Small intestine (tissue), 7 donors: ENCODE data around the gene FAM156B. TPM values are rescaled to one million over a fixed set of nuclear protein-coding genes. Genes with fewer than 3 reads are reported as not detected.
"Not testable (repeated sequence)": the region's sequence is repeated elsewhere in the genome, so short reads cannot be mapped to it uniquely, and the experiment has no call there.

Experiments
- DNase-seq, 2 donors: peaks; one replicate each; pipeline versions ENCODE4 v3.0.0 to v3.0.0-alpha.2; 2013
- FAIRE-seq: peaks from 2 replicates; lab custom pipeline; 2012; peaks lifted over from hg19 to GRCh38; lab: Jason Lieb, UNC
- H3K27ac ChIP-seq, 3 donors: one replicate each; pipeline ENCODE4 v1.5.1; 2013; ENCODE audit warnings: low read length in 2 of 3, mild to moderate bottlenecking in 2 of 3, control low read depth in 1 of 3, inconsistent platforms in 1 of 3, low read depth in 1 of 3, moderate library complexity in 1 of 3
- H3K27me3 ChIP-seq, 3 donors: one replicate each; pipeline ENCODE4 v1.6.1; 2013; ENCODE audit warnings: low read length in 3 of 3, inconsistent platforms in 1 of 3; ENCODE audit not compliant: control insufficient read depth in 3 of 3, insufficient read depth in 3 of 3
- H3K36me3 ChIP-seq, 3 donors: one replicate each; pipeline ENCODE4 v1.6.1; 2013; ENCODE audit warnings: low read length in 3 of 3, inconsistent platforms in 1 of 3, low read depth in 1 of 3, mild to moderate bottlenecking in 1 of 3, moderate library complexity in 1 of 3; ENCODE audit not compliant: control insufficient read depth in 3 of 3, insufficient read depth in 2 of 3
- H3K4me1 ChIP-seq, 3 donors: one replicate each; pipeline ENCODE4 v1.6.1; 2013; ENCODE audit warnings: low read length in 2 of 3, inconsistent platforms in 1 of 3, low read depth in 1 of 3, mild to moderate bottlenecking in 1 of 3, moderate library complexity in 1 of 3; ENCODE audit not compliant: control insufficient read depth in 3 of 3, insufficient read depth in 2 of 3
- H3K4me3 ChIP-seq, 3 donors: one replicate each; pipeline ENCODE4 v1.5.1; 2013; ENCODE audit warnings: low read length in 3 of 3, control low read depth in 1 of 3, inconsistent platforms in 1 of 3, low read depth in 1 of 3, mild to moderate bottlenecking in 1 of 3, moderate library complexity in 1 of 3
- H3K9me3 ChIP-seq, 2 donors: one replicate each; pipeline ENCODE4 v1.6.1; 2013; ENCODE audit warnings: low read depth in 1 of 2, low read length in 1 of 2; ENCODE audit not compliant: control insufficient read depth in 2 of 2, insufficient read depth in 1 of 2
- WGBS, 3 donors: extraction: QIAGEN DNeasy Blood & Tissue Kit; methylation state at CpG; one replicate each; pipeline ENCODE4 v1.1.7; 2013; 5-methylcytosine and 5-hydroxymethylcytosine counted together
- polyA plus RNA-seq, 4 donors: library from polyadenylated mRNA; stranded (reverse) in 3 of 4; unstranded in 1 of 4; fragments of 200-250 nt in 3 of 4; fragments of 120-200 nt in 1 of 4; gene quantifications; one replicate each; pipeline versions ENCODE4 v1.2.1 to v1.2.3, GENCODE V29; 2013
- donor health status: healthy with polysubstance abuse.
- donor health status: control.
- donor health status: control.
- donor health status: Bipolar disorder and iron deficiency.
- donor health status: healthy.

The FAM156B gene
- polyA plus RNA-seq, 4 donors = 11.3 to 59.9 (median 33.2) TPM

- DNase-seq, H3K27me3 ChIP-seq, H3K4me1 ChIP-seq, H3K27ac ChIP-seq, H3K36me3 ChIP-seq, H3K4me3 ChIP-seq, FAIRE-seq, H3K9me3 ChIP-seq: not testable (repeated sequence)
- no CpG with 5 or more reads among the region's 10 CpGs for WGBS, 3 donors
Observed at GRCh38 chrX:52949884-52950283, 52.8 kb downstream of the FAM156B start.

Other genes starting within 250 kb of the FAM156B start
- gene SSX7, start 242.4 kb upstream of the FAM156B start, polyA plus RNA-seq = not detected
- gene SSX2, start 190.2 kb upstream of the FAM156B start, polyA plus RNA-seq = not detected
- not detected for gene SSX2B, start 146.1 kb upstream of the FAM156B start, polyA plus RNA-seq
- not detected for gene SPANXN5, start 99.9 kb upstream of the FAM156B start, polyA plus RNA-seq
- not detected for gene XAGE5, start 86.0 kb upstream of the FAM156B start, polyA plus RNA-seq
- not detected for gene XAGE3, start 29.2 kb upstream of the FAM156B start, polyA plus RNA-seq
- gene FAM156A, start 61.2 kb downstream of the FAM156B start, polyA plus RNA-seq = 10 to 100 TPM; 10.8 to 29.9 (median 15.4) TPM
- 1 to 10 TPM in 2 of 4 donors, under 1 TPM in 1, not detected in 1; 0.27 to 3.5 (median 1.5) TPM for gene GPR173, start 151.5 kb downstream of the FAM156B start, polyA plus RNA-seq
- 10 to 100 TPM in 2 of 4 donors, 1 to 10 TPM in 2; 6.7 to 20.7 (median 12.3) TPM for gene TSPYL2, start 185.0 kb downstream of the FAM156B start, polyA plus RNA-seq
- gene KANTR, start 196.8 kb downstream of the FAM156B start, polyA plus RNA-seq = 10 to 100 TPM in 1 of 4 donors, 1 to 10 TPM in 3; 1.4 to 12.5 (median 4.0) TPM